GM10248 (cell line): ENCODE measurements around the gene FBF1.

Experiments used
- CTCF ChIA-PET: fragments of 300-600 bp; sonication (Branson Sonifier 250); formaldehyde crosslinking; extraction: SDS; loops from one replicate; lab custom pipeline; 2021; ENCODE audit warnings: antibody characterized with exemption; lab: Yijun Ruan, JAX
- POLR2A ChIA-PET: fragments of 350-650 bp; sonication (Branson Sonifier 250); formaldehyde crosslinking; extraction: SDS; loops from one replicate; lab custom pipeline; 2020; ENCODE audit warnings: antibody characterized with exemption; lab: Yijun Ruan, JAX
- DNase-seq: peaks from one replicate; pipeline ENCODE4 v3.0.0; 2012; ENCODE audit errors: extremely low spot score
- TF ChIP-seq, protein P1 (sequence below): IDR thresholded peaks from 2 replicates; pipeline ENCODE4 v1.5.1; 2012; ENCODE audit warnings: mild to moderate bottlenecking, low read depth; ENCODE audit errors: extremely low read depth, missing control alignments, control extremely low read depth

FBF1 gene

DNA sequence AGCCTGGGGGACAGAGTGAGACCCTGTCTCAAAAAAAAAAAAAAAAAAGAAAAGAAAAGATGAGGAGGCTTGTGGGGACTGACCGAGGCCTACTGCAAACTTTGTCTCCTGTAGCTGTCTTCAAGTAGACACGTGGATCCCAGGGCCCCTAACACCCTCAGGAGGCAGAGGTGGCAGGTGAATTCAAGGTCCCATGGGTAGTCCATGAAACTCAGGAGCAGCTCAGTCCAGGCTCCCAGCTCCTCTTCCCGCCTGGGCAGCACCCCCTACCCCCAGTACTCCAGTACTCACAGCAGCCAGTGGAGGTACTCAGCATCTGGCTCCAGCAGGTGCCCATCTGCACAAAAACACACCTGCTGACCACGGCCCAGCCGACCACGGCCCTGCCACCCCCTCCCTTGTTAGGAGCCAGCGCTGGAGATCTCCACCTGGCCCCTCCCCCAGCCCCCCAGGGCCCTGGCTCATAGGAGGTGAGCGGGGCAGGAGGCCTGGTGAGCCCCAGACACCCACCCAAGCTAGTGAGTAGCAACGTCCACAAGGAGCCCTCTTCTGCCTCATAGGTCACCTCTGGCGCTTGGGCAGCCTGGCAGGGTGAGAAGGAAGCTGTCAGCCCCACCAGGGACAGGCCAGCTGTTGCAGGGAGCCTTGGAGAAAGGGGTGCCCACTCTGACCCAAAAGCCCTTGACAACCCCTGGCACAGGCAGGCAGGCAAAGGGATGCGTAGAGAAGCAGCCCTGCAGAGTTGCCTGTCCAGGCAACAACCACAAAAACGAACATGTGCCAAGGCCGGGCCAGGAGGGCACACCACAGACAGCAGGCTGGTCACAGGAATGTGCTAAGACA, 39.9 kb downstream of the FBF1 start:
- POLR2A ChIA-PET: no interaction called here
- TF ChIP-seq, protein P1, sequence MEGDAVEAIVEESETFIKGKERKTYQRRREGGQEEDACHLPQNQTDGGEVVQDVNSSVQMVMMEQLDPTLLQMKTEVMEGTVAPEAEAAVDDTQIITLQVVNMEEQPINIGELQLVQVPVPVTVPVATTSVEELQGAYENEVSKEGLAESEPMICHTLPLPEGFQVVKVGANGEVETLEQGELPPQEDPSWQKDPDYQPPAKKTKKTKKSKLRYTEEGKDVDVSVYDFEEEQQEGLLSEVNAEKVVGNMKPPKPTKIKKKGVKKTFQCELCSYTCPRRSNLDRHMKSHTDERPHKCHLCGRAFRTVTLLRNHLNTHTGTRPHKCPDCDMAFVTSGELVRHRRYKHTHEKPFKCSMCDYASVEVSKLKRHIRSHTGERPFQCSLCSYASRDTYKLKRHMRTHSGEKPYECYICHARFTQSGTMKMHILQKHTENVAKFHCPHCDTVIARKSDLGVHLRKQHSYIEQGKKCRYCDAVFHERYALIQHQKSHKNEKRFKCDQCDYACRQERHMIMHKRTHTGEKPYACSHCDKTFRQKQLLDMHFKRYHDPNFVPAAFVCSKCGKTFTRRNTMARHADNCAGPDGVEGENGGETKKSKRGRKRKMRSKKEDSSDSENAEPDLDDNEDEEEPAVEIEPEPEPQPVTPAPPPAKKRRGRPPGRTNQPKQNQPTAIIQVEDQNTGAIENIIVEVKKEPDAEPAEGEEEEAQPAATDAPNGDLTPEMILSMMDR: no peak
- CTCF ChIA-PET: interaction anchor here (1.2 kb wide), 1 partner anchor 113 kb away, joined by 4 read pairs; no protein-coding TSS in a partner anchor
- DNase-seq: no peak

DNA sequence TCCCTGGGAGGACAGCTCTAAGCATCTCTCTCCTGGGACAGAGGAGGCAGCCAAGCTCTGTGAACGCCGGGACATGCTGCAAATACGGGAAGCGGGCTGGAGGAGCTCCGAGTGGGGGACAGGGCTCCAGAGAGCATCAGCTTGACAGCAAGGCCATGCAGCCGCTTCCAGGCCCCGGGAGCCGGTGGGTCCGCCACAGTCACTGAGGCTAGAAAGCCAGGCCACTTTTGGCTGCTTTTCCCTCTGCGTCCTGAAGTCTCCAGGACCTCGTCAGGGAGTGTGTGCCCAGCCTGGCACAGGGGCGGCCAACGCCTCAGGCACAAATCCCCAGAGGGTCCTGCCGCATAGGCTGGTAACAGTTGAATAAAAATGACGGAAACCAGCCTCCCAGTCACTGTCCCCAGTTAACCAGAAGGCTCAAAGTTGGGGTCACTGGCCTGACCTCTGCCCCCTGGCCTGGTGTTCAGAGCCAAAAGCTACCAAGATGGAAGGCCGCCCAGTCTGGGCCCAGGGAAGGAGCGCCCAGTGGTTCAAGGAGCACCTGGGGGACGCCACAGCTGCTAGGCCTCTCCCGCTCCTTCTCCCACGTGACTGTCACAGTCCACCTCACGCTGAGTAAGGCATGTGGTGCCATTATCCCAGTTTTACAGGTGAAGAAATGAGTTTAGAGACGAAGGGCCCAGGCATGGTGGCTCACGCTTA, 40.9 kb downstream of the FBF1 start:
- ChIA-PET POLR2A (no interaction called here), CTCF (interaction anchor here (0.7 to 1.8 kb wide), 5 partner anchors 10 to 147 kb away, joined by 3 to 8 read pairs (median 4); no protein-coding TSS in a partner anchor)
- TF ChIP-seq, protein P1: no peak
- no peak for DNase-seq

DNA sequence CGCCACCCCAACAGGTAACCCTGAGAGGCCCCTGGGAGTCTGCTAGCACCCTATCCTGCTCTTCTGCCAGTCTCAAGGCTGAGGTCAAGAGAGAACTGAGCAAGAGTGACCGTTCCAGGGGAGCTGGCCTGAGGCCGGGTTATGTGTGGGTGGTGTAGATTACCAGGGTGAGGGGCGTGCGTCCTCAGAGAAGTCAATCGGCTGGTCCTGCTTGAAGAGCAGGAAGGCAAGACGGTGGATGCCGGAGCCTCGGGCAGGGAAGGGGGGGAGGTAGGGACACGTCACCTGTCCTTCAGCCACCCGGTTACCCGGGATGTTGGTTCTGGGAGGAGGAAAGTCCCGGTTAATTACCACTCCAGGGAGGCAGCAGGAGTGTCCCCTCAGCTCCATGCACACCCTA, 41.5 kb downstream of the FBF1 start:
- DNase-seq: no peak
- POLR2A ChIA-PET: interaction anchor here (1.1 kb wide), 1 partner anchor 772 kb away, joined by 3 read pairs; no protein-coding TSS in a partner anchor
- TF ChIP-seq, protein P1: no peak
- CTCF ChIA-PET: interaction anchor here (0.7 to 1.8 kb wide), 4 partner anchors 11 to 146 kb away, joined by 3 to 8 read pairs (median 5); no protein-coding TSS in a partner anchor

DNA sequence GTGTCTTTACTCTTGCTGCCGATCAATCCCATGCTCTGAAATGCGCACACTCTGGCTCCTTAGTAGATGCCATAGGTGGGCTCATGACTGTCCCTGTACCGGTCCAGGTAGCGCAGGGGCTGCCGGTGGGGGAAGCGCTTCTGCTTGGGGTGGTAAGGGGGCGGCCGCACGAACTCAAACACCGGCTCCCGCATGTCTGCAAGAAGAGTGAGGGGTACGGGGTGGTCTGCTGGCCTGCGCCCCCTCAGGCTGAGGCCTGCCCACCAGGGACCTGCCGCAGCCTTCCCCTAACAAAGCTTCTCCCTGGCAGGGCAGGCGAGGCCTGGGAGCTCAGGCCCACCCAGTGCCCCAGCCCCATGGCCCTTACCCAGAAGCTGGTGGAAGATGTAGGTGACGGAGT, 42.1 kb downstream of the FBF1 start:
- TF ChIP-seq, protein P1: no peak
- DNase-seq: no peak
- POLR2A ChIA-PET: interaction anchor here (1.1 kb wide), 1 partner anchor 773 kb away, joined by 3 read pairs; no protein-coding TSS in a partner anchor
- CTCF ChIA-PET: interaction anchor here (0.7 to 4.5 kb wide), 7 partner anchors 11 to 146 kb away, joined by 3 to 15 read pairs (median 5); partner anchors contain the start of gene WBP2

DNA sequence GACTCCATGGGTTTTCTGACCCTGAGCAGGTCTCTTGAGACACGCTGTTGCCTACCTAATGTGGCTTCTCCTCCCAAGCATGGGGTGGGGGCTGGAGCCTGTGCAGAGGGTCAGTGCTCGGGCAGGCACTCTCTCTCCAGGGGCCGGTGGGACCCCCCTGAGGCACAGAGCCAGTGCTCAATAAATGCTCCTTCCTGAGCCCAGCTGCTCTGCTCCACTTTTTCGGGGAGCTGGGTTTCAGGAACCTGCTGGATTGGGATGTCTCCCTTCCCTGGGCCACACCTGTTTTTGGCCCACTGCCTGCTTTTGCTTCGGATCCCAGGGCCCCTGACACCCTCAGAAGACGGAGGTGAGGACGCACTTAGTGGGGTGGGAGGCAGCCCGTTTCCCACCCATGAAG, 42.8 kb downstream of the FBF1 start:
- ChIA-PET CTCF (interaction anchor here (0.8 to 4.5 kb wide), 7 partner anchors 19 to 133 kb away, joined by 3 to 15 read pairs (median 5); partner anchors contain the start of genes GALK1 and WBP2), POLR2A (interaction anchor here (1.0 to 1.2 kb wide), 3 partner anchors 15 to 774 kb away, joined by 3 to 4 read pairs (median 4); partner anchors contain the start of gene WBP2)
- TF ChIP-seq, protein P1: no peak
- DNase-seq: no peak
